ENCODE results near the gene PGLYRP2.

Gene PGLYRP2

DNA sequence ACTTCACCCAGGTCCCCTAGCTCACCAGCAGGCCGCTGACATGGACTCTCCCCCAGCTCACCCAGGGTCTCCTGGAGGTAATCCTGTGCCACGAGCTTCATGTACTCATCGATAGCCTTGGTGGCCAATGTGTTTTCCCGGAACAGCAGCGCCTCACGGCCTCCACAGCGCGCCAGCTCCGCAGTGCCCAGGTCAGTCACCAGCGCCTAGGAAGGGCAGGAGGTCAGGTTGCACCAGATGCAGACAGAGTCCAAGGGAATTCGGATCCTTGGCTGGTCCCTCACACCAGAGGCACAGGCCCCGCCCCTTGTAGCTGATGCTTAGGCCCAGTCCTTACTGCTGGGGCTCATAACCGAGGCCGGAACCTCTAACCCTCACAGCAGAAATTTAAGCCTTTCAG lies 22.9 kb downstream of the PGLYRP2 start:
- no peak for DNase-seq (ENCODE audit: low spot score)

DNA sequence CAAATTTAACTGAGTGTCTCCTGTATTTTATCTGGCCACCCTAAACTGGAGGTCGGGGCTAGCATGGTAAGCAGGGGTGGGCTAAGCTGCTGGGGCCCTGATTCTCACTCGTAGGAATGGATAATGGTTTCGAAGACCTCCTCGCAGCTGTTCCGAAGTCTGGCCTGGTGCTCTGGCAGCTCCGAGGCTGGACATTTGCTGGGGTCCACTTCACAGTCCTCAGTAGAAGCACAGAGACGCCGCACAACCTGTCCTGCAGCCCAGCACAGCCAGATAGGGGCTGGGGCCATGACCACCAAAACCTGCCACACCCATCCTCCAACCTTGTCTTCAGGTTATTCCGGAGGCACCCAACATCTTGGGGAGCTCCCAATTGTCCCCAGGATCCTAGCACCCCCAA lies 23.3 kb downstream of the PGLYRP2 start:
- no peak for DNase-seq (ENCODE audit: low spot score)

DNA sequence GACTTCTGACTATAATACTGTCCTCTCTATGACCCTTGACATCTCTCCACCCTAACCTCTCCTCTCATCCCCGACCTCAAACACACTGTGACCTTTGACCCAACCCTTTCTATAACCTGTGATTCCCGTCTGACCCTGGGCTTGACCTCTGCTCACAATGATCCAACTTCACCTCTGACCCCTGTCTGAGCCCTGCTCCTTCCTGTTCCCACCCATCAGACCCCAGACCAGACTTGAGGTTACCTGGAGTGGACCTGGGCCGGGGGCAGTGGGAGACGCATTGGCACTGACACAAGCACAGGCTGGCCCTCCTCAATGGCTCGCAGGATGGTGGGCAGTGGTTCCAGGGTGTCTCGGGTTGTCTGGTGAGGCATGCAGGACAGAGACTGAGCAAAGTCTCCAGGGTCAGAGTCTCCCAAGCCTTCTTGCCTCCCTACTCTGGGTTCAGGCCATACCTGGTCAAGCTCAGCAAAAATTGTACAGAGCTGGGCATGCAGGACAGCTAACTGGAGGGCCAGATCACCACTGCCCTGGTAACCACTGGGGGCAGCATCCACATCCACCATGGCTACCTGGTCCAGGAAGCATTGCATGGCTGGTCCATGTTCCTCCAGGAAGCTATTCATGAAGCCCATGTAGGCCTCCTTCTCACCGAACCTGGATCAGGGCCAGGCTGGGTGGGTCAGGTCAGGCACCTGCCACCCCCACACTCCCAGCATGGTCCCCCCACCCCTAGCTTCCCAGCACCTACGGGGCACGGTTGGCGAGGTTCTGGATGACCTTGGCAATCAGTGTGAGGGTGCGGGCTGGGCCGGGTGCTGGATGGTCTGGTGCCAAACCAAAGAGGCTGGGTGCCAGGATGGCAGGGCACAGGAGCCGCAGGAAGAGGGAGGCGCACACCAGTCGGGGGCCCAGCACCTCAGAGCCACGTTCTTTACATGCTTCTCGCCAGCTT lies 25.1 kb downstream of the PGLYRP2 start:
- no peak for DNase-seq (ENCODE audit: low spot score)

DNA sequence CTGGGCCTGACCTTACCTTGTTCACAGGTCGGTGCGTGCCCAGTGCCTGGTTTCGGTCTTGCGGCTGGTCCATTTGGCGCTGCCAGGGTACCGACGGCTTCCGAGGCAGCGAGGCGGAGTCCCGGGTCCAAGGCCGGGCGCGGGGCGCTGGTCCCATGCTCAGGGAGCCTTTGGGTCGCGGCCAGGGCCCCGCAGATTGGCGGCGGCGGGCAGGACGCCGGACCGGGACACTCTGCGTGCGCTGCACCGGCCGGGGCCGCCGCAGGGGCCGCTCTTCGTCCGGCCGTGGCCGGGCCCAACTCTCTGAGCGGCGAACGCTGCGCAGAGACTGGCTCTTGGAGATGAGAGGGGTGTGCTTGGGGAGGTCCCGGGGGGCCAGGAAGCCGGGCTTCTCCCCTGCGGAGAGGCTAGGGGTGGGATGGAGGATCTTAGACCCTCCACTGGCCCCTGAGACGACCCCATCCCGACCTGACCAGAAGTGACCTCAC lies 26.2 kb downstream of the PGLYRP2 start:
- DNase-seq (ENCODE audit: low spot score) = no peak

DNA sequence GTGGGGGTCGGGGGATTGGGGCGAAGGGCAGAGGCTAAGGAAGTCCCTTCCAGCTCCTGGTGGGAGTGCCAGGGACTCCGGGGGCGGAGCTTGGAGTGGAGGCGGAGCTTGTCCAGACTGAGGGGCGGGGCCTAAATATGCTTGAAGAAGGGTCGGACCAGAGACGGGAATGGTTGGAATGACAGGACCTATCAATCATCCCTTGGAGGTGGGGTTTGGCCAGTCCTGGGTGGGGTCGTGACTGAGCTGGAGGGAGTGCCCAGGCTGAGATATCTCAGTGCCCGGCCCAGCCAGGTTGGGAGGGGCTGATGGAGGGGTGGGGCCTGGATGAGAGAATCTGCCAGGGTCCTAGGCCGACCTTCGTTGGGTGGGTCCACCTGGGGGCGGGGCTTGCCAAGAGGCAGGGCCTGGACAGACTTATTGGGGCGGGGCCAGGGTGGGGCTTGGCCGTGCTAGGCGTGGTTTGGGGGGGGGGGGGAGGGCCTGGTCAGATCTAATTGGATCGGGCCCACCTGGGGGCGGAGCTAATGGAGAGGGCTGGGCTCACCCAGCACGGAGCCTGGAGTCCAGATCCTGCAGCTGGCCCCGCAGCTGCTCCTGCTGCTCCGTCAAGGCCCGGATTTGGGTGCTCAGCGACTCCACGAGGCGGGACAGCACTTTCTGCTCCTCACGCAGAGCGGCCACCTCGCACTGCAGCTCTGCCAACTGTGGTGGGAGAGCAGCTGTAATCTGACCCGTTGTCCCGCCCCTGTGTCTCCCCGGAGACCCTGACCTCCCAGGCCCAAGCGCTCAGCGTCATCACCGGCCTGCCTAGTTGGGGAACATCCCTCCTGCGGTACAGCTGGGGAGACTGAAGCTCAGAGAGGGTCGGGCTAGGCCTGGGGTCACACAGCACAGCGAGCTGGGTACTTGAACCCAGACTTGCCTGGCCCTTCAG lies 26.9 kb downstream of the PGLYRP2 start:
- peak; percentile 59 for DNase-seq (ENCODE audit: low spot score)

DNA sequence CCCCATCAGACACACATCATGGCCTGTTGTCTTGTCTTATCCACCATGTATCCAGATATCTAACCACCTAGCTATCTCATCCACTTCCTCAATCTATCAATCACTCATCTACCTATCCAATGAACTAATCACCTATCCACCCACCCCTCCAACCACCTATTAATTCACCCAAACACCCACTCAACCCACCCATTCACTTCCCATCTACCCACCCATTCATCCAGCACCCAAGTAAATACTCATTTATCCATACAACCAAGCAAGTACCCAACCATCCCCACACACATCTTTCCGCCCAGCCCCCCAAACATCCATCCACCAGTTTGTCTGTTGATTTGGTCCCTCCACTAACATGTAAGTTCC lies 28.8 kb downstream of the PGLYRP2 start:
- no peak for DNase-seq (ENCODE audit: low spot score)

DNA sequence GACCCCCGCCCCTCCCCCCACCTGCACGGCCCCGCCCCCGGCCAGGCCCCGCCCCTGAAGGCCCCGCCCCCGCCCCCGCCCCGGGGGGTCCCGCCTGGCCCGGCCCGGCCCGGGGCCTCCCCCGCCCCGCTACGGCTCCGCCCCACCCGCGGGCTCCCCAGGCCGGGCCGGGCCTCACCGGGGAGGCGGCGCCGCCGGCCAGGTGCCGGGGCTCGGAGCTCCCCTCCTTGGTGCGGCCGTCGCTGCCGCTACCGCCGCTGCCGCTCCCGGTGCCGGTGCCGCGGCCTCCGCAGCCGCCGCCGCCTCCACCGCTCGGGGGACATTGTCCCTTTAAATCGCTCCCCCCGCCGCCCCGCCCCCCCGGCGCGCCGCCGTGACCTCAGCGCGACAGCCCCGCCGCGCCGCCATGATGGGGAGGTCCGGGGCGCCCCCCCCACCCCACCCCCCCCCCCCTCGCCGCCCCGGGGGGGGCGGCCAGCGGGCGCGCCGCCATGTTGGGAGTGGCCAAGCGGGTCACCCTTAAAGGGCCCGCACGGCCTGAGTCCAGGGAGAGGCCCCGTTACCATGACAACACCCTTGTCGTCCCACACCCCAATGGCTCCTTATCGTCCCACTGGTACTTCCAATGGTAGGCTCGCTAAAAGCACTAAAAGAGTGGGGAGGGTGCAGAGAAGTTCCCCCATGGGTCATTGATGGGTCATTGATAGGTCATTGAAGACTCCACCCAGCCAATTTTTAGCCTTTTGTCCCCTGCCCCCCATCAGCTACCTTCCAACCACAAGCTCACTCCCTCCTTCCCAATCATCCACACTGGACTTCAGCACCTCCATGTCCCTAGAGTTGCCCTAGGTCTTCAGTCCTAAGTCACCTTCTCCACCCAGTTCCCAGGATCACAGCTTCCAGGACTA lies 29.4 kb downstream of the PGLYRP2 start, which contains the start of gene WIZ:
Gene WIZ (minus strand): TSS at position 337 of the 908 bp plus-strand sequence. CDS start 1,649 bp downstream, outside the sequence.
- DNase-seq (ENCODE audit: low spot score) = peak; percentile 79

DNA sequence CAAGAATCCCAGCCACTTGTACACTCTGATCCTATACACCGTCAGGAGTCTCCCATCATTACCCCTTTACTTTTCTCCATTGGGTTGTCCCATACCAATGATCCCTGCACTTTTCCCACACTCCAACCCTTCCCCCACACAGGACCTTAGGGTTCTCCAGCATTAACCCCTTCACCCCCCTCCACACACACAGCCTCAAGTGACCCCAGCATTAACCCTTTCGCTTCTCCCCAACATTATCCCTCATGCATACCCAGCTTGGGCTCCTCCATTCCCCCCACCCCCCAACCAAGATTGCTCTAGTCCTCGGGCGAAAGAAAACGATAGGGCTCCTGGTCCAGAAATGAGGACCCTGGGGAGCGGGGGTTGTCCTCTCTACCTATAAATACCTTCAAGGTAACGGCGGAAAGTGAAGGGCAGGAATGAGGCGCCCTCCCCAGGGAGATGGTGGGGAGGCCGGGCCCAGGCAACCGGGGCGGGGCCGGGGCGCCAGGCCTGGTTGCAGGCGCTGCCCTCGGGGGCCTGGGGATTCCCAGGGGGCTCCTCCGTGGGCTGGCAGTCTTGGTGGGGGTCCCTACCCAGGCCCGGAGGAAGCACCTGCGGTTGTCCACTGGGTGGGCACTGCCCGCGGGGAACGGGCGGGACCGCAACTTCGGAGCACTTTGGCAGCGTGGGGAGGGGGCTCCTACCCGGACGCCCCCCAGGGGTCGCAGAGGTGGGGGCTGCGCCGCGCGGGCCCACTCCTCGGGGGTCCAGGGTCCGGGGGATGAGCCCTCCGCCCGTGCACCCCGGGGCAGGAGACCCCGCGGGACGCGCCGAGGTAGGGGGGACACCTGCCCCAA lies 30.3 kb downstream of the PGLYRP2 start:
- no peak for DNase-seq (ENCODE audit: low spot score)

DNA sequence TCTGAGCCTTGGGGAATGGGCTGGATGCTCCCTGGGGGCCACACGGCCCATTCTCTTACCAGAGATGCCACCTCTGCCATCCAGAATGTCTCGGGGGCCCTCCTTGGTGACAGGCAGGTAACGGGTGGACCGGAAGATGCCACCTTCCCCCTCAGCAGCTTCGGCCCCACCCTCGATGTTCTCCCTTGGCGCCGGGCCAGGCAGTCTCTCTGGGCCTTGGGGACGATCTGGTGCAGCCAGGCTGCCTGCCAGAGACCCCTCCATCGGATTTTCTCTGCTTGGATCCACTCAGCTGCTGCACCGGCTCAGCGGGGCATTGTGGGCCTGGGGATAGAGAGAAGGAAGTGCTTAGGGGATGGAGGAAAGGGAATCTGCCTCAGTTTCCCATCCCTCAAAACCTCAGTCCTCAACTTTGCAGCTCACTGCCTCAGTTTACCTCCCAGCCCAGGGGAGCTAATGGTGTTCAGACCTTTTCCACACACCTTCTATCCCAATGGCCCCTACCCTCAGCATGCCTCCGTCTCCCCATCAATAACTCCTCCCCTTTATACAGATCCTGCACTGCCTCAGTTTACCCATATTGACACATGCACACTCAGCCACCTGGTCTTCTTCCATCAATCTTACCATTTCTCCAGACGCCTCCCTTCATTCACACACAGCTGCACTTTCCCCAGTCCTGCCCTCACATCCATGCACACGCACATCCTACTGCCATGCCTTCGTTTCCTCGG lies 31.1 kb downstream of the PGLYRP2 start:
- no peak for DNase-seq (ENCODE audit: low spot score)

DNA sequence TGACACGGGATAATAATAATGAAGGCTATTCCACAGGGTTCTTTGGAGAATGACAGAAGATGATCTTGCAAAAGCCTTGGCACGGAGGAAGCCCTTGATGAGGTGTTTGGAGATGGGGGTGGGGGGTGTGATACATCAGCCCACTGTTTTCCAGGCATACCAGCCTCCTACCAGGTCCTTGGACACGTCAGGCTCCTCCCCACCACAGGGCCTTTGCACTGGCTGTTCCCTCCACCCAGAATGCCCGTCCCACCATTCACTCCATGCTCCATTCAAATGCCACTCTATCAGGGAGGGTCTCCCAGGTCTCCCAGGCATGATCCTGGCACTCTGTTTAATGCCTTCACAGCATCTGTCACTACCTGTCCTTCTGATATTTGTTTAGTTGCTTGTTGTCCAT lies 32.2 kb downstream of the PGLYRP2 start:
- no peak for DNase-seq (ENCODE audit: low spot score)

DNA sequence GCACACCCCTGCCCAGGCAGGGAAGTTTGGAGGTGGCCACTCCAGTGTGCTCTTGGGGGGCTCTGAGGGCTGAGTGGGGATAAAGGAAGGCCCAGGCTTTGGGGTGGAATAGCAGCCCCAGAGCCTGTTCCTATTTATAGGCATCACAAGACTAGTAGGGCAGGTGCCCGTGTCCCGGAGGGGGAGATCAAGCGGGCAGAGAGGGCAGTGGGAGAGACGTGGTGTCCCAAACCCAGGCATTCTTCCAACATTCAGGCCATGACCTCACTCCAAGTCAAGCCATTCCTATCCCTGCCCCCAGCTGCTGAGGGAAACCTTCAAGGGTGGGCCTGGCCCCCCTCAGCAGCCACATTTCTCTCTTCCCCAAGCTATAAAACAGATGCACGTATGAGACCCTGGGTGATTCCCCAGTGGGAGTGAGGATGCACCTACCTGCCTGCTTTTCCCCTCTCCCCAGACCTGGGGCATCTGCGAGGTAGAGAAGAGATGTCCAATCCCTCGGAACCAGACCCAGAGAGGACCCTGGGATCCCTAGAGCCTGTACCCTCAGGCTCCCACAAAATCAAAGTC lies 33.4 kb downstream of the PGLYRP2 start:
- no peak for DNase-seq (ENCODE audit: low spot score)

DNA sequence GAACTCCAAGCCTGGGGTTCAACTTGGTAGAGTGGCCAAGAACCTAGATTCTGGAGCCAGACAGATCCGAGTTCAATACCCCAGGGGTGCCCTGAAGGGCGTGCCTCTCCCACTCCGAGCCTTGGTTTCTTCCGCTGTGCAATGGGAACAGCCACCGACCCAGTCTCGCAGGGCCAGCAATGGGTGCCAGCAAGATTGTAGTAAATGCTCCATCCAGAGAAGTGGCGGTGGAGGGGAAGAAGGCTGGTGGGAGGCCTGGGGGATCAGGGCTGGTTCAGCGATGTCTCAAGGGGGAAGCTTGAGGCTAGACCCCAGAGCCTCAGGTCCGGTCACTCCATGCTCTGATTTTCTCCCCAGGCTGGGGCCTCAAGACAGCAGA lies 34.1 kb downstream of the PGLYRP2 start:
- DNase-seq (ENCODE audit: low spot score) = no peak

DNA sequence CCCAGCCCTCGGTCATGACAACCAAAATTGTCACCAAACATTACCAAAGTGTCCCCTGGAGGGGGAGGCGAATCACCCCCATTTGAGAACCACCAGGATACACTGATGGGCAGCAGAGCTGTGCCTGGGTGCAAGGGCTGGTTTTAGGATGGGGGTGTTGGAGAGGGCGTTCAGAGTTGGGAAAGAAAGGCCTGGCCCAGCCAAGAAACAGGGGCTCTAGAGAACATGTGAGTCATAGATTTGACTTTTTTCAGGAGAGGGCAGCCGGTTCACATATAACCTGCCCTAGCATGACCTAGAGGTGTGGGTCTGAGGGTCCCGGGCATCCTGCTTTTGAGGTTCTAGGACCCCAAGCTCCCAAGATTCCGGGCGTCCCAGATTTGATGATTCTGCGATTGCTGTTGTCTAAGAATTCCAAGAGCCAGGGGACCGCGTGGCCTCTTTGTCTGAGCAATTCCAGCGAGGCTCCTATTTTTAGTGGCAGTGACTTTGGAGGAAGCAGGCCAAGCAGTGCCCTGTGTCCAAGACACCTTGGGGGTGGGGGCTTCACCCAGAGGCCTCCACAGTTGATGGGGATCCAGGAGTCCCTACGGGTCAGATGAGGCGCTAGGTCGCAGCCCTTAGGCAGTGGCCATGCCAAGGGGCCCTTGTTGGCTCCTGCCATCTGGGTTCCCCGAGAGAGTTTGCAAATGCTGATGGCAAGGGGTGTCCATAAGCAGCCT lies 34.6 kb downstream of the PGLYRP2 start:
- DNase-seq (ENCODE audit: low spot score) = no peak

DNA sequence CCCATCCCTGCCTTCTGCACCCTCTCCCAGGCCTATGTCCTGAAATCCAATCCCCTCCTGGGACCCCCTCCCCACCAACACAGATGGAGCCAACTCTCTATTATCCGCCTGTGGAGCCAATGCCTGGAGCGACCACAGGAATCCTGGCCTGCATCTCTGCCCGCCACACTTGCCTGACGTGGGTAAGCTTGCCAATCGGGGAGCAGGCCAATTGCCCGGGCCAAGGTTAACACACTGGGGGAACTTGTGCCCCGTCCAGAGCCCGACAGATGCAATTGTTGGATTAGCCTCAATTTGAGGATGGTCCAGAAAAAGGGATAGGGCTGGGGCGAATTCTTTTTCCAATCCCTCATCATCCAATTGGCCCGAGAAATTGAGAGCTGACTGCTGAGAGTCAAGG lies 35.5 kb downstream of the PGLYRP2 start:
- DNase-seq (ENCODE audit: low spot score) = no peak

DNA sequence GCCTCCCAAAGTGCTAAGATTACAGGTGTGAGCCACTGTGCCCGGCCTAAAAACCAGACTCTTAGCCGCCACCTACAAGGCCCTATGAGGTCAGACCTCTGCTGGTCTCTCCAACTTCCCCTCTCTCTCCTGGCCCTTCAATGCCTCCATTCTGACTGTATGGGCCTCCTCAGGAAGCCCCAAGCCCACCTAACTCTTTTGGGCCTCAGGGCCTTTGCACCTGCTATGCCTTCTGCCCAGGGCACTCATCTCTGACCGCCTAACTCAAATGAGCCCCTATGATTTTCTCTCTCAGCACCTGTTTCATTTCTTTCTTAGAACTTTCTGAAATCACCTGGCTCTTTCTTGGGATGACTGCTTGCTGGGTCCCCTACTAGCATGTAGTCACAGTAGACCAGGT lies 36.0 kb downstream of the PGLYRP2 start:
- no peak for DNase-seq (ENCODE audit: low spot score)

DNA sequence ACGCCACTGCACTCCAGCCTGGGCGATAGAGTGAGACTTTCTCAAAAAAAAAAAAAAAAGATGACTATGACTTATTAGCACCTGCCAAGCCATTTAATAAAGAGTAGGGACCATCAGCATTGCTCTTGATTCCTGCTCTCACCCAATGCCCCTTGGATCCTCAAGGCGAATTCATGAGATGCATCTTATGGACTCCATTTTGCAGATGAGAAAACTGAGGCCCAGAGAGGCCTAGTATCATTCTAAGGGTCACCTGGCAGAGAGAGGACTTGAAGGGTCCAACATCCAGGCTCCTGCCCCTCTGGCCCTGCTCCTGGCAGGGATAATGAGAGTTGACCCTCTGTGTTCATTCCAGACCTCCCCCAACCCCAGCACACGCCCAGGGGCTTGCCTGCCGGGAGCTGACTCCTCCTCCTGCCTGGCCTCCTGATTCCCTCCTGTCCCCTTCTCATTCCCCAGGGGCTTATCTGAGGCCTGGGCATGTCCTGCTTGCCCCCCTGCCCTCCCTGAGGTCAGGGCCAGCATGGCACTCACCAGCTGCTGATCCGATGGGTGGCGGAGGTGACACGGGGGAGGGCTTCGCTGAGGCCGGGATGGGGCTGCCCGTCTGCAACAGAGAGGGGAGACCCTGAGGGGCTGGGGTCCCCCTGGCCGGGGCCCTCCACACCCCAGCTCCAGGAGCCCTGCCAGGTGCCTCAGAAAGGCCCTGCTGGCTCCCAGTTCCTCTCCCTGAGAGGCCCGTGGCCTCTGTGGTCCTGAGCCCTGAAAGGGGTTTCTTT lies 37.0 kb downstream of the PGLYRP2 start:
- no peak for DNase-seq (ENCODE audit: low spot score)

DNA sequence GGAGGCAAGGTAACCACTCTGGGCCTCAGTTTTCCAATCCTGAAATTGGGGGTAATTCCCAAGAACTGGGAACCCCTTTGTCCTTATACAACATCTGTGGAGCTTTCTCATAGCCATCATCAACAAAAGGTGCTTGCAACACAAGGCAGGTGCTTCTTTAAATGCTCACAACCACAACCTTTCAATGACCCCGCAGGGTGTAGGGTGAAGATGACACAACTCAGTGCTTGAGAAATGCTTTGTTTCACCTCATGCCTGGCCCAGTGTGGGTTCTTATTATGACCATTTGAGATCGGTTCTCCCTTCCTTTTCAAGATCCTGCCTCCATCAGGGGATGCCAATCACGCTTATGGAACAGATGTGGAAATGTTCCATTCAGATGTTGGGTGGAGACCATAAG lies 38.0 kb downstream of the PGLYRP2 start:
- no peak for DNase-seq (ENCODE audit: low spot score)

Measured in kidney tubule cell (primary cell).